Activated T-cell treated with anti-CD3 and anti-CD28 coated beads, Interleukin-2, amount 50 U/mL, for 72 hours (primary cell): Measurements from ENCODE around the gene BHLHE40. TPM values are rescaled to one million over a fixed set of nuclear protein-coding genes. Genes with fewer than 3 reads are reported as not detected.
A peak's percentile ranks its signal among the peaks of the same experiment; 100 is the strongest.

ENCODE experiments used
- ATAC-seq, 2 donors: fragments of 150-1000 bp; cut with Tn5 transposase; replicated peaks in 1 of 2; 2 replicates each; pipeline ENCODE4 v1.10.0; 2021; ENCODE audit warnings: moderate library complexity in 2 of 2, mild to moderate bottlenecking in 1 of 2
- DNase-seq, 2 donors: peaks; one replicate each; pipeline ENCODE4 v3.0.0; 2021 to 2022; ENCODE audit warnings: mixed read lengths in 1 of 2
- H3K27ac Mint-ChIP-seq: one replicate; pipeline ENCODE4 v1.8.0; 2022; ENCODE audit warnings: mild to moderate bottlenecking, moderate library complexity, mixed read lengths
- H3K27me3 Mint-ChIP-seq: one replicate; pipeline ENCODE4 v1.8.0; 2022; ENCODE audit warnings: low read depth, mixed read lengths
- H3K36me3 Mint-ChIP-seq, 2 donors: one replicate each; pipeline ENCODE4 v1.8.0; 2022; ENCODE audit warnings: mixed read lengths in 2 of 2, mild to moderate bottlenecking in 1 of 2; ENCODE audit not compliant: insufficient read depth in 2 of 2
- H3K4me1 Mint-ChIP-seq: one replicate; pipeline ENCODE4 v1.8.0; 2022; ENCODE audit warnings: low read depth, mixed read lengths
- H3K4me3 Mint-ChIP-seq, 2 donors: one replicate each; pipeline ENCODE4 v1.8.0; 2022; ENCODE audit warnings: mild to moderate bottlenecking in 2 of 2, mixed read lengths in 2 of 2, moderate library complexity in 2 of 2
- H3K9me3 Mint-ChIP-seq, 2 donors: one replicate each; pipeline ENCODE4 v1.8.0; 2022; ENCODE audit warnings: mixed read lengths in 2 of 2
- total RNA-seq, 2 donors: library from RNA; stranded (reverse); gene quantifications; one replicate each; pipeline ENCODE4 v1.2.3, GENCODE V29; 2022

Gene BHLHE40
- total RNA-seq, 2 donors from 2014 or later: 303 to 440 TPM

DNA sequence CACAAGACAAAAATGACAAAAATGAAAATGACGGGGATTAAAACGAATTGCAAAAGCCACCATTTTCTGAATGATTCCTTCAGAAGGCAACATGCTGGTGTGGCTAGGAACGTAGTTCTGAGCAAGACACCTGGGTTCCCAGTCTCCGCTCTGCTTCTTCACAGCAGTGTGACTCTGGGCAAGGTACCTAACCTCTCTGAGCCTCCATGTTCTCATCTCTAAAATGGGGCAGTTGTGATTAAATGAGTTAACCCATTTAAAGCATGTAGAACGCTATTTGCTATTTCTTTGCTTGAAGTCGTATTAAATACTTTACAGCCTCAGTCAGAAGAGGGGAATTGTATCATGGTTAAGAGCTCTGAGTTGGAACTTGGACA, 23.6 kb downstream of the BHLHE40 start:
- H3K4me1 Mint-ChIP-seq: peaks cover 75% of the 10 kb centered on the region
- DNase-seq (no peak), ATAC-seq (peak in 1 of 2 donors; percentile 18)
- peak overlapping the region; percentile 48 to 58 for H3K4me3 Mint-ChIP-seq
- no peaks in the 10 kb centered on the region for H3K9me3 Mint-ChIP-seq
- no peaks in the 10 kb centered on the region for H3K27me3 Mint-ChIP-seq
- H3K36me3 Mint-ChIP-seq: no peaks in the 10 kb centered on the region
- H3K27ac Mint-ChIP-seq: no peak overlapping the region

DNA sequence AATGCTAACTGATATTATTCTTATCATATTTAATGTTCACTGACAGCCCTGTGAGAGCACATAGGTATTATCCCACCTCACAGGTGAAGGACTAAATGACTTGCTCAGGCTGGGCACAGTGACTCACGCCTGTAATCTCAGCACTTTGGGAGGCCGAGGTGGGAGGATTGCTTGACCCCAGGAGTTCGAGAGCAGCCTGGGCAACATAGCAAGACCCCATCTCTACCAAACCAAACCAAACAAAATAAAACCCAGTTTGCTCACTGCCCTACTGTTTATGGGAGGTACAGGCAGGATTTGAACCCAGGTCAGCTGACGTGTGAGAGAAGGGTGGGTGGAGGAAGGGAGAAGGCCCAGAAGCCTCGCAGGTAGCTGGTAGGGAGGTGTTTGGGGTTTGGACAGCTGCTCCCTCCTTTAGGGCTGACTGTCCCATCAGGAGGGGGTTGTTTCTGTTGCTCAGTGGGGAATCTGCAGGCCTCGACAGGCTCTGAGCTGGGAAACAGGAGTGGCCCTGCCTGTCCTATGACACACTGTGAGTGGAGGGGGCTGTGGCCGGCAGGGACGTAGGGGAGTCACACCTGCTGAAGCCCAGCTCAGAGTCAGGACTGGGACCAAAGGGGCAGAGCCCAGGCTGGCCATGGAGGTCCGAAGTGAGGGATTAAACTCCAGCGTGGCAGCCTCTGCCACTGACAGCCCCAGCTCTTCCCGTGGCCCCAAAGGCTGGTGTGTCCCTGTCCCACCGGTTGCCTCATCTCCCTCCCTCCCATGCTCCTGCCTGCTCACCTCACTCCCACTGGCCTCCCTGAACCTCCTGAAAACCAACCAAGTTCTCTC, 25.3 kb downstream of the BHLHE40 start:
- no peaks in the 10 kb centered on the region for H3K36me3 Mint-ChIP-seq
- H3K9me3 Mint-ChIP-seq: no peaks in the 10 kb centered on the region
- DNase-seq (no peak), ATAC-seq (no peak)
- H3K27me3 Mint-ChIP-seq: no peaks in the 10 kb centered on the region
- peaks cover 84% of the 10 kb centered on the region for H3K4me1 Mint-ChIP-seq
- H3K27ac Mint-ChIP-seq: no peak overlapping the region
- H3K4me3 Mint-ChIP-seq: no peak overlapping the region

DNA sequence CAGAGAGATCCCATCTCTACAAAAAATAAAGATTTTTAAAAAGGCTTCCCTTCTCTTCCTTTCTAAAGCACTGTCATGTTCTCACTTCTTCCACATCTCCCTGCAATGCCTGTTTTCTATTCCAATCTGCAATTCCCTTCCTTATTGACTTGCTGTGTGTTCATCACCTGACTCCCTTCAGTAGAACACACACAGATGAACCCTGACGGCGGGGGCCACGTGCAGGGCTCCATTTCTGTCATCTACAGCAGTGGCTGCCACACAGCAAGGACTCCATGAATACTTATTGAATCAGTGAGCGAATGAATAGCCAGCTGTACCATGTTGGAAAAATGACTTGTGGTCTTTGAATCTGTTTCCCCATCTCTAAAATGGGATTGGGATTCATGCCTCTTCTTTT, 26.1 kb downstream of the BHLHE40 start:
- H3K4me1 Mint-ChIP-seq: peaks cover 79% of the 10 kb centered on the region
- H3K36me3 Mint-ChIP-seq: no peaks in the 10 kb centered on the region
- H3K27me3 Mint-ChIP-seq: no peaks in the 10 kb centered on the region
- DNase-seq (no peak), ATAC-seq (no peak)
- H3K27ac Mint-ChIP-seq: peak overlapping the region; percentile 57
- H3K9me3 Mint-ChIP-seq: no peaks in the 10 kb centered on the region
- H3K4me3 Mint-ChIP-seq: peak overlapping the region in 1 of 2 donors; percentile 33

DNA sequence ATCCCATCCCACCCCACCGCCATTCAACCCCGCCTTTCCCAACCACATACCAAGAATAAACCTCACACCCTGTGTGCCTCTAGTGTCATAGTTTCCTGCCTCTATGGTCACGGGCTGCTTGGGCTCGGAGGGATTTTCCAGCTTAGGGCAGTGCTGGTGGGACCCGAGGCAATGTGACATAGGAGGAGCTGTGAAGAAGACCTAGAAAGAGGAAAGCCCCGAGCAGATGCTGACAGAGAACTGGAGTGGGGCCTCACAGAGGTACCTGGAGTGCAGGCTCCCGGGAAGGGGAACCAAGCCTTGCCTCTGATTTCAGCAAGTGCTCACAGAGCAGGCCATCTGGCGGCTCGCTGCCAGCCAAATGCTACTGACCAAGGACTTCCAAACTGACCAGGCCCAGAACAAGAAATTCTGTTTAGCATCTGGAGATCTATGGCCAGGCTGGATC, 27.5 kb downstream of the BHLHE40 start:
- Mint-ChIP-seq H3K27ac (peak overlapping the region; percentile 76), H3K4me3 (peak overlapping the region; percentile 62), H3K4me1 (peaks cover 82% of the 10 kb centered on the region), H3K36me3 (no peaks in the 10 kb centered on the region), H3K27me3 (no peaks in the 10 kb centered on the region), H3K9me3 (no peaks in the 10 kb centered on the region)
- DNase-seq: peak; percentile 87 to 88
- peak; percentile 76 to 84 for ATAC-seq

DNA sequence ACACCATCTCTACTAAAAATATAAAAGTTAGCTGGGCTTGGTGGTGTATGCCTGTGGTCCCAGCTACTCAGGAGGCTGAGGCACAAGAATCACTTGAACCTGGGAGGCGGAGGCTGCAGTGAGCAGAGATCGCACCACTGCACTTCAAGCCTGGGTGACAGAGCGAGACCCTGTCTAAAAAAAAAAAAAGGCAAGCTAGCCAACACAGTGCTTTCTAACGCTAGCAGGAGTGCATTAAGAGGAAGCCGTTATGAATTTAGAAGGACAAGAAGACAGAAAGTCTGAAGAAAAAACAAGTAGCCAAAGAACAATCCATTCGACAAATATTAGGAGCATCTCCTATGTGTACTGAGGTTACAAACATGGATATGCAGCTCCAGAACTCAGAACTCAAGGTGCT, 28.6 kb downstream of the BHLHE40 start:
- H3K27ac Mint-ChIP-seq: peak overlapping the region; percentile 76
- H3K4me3 Mint-ChIP-seq: peak overlapping the region; percentile 62
- DNase-seq (no peak), ATAC-seq (no peak)
- H3K4me1 Mint-ChIP-seq: peaks cover 82% of the 10 kb centered on the region
- no peaks in the 10 kb centered on the region for H3K9me3 Mint-ChIP-seq
- H3K36me3 Mint-ChIP-seq: no peaks in the 10 kb centered on the region
- no peaks in the 10 kb centered on the region for H3K27me3 Mint-ChIP-seq

DNA sequence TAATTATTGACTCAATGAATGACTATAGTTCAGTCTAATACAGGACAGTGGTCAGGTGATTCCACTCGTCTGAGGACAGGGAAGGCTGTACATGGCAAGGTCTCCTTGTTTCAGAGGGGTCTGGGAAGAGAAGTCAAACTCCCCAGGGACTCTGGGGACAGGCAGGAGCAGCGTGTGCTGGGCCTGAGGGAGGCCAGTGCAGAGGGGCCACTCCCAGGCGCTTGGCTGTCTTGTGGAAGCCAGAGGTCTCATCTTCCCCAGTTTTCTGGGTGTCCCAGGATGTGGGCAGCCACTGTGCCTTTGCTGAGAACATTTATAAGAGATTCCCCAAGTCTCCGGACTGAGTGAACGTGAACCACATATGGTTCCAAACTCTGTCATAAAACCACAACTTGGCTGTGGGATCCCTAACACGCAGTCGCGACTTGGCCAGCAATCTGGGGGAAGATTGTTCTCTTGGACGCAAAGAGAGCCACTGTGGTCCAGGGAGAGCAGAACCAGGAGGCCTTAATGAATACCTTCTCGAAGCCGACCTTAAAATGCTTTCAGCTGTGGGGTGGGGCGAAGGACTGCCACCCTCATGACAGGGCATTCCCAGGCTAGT, 30.4 kb downstream of the BHLHE40 start:
- ATAC-seq: no peak
- peaks cover 4% of the 10 kb centered on the region for H3K27me3 Mint-ChIP-seq
- peaks cover 89% of the 10 kb centered on the region for H3K4me1 Mint-ChIP-seq
- no peak overlapping the region for H3K27ac Mint-ChIP-seq
- no peaks in the 10 kb centered on the region for H3K9me3 Mint-ChIP-seq
- no peaks in the 10 kb centered on the region for H3K36me3 Mint-ChIP-seq
- no peak for DNase-seq
- H3K4me3 Mint-ChIP-seq: no peak overlapping the region

DNA sequence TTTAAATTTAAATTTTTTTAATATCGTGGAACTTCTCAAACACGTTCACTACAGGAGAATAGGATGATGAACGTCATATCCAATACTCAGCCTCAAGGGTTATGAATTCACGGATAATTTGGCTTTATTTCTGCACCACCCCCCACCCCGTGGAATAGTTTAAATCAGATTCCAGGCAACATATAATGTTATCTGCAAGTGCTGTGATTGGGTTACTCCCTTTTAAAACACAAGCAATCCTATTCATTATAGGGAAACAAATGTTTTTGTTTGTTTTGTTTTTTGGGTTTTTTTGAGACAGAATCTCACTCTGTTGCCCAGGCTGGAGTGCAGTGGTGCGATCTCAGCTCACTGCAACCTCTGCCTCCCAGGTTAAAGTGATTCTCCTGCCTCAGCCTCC, 30.9 kb downstream of the BHLHE40 start:
- ATAC-seq (no peak), DNase-seq (no peak)
- no peak overlapping the region for H3K27ac Mint-ChIP-seq
- H3K4me3 Mint-ChIP-seq: no peak overlapping the region
- H3K4me1 Mint-ChIP-seq: peaks cover 89% of the 10 kb centered on the region
- H3K36me3 Mint-ChIP-seq: no peaks in the 10 kb centered on the region
- H3K27me3 Mint-ChIP-seq: peaks cover 9% of the 10 kb centered on the region
- no peaks in the 10 kb centered on the region for H3K9me3 Mint-ChIP-seq

DNA sequence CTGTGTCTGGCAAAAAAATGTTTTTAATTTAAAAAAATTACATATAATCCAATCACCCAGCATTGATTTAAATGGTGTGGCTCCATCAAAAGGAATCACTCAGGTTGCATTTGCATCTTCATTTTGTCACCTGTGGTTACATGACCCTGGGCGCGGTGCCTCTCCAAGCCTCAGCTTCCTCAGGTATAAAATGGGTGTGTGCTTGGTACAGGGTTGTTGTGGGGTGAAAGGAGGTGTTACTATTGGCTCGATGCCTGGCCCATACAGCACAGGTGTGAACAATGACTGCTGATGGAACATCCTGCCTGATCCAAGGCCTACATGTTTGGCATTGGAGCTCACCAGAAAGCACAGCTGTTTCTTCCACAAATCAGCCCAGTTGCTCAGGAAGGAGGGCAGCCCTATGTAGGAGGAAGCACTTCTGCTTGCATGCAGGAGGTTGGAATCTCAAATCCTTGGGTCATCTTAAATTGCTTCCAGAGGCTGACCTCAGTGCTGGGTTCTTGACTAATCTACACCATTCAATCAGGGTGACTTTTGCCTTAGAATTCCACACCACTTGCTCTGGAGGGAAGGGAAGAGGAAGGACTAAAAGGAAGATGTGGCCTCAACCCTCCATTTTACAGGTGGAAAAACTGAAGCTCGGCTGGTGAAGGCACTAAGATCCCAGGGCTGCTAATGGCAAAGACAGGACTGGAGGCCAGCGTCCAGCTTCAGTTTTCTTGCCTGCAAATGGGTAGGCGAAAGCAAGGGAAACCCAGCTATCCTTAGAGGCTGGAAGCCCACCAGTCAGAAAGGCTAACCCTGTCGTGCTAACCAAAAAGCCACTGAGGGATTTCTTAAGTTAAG, 31.7 kb downstream of the BHLHE40 start:
- DNase-seq (no peak), ATAC-seq (no peak)
- H3K36me3 Mint-ChIP-seq: no peaks in the 10 kb centered on the region
- H3K4me1 Mint-ChIP-seq: peaks cover 86% of the 10 kb centered on the region
- peak overlapping the region; percentile 55 for H3K27ac Mint-ChIP-seq
- H3K27me3 Mint-ChIP-seq: peaks cover 12% of the 10 kb centered on the region
- H3K9me3 Mint-ChIP-seq: no peaks in the 10 kb centered on the region
- peak overlapping the region; percentile 13 to 42 for H3K4me3 Mint-ChIP-seq

DNA sequence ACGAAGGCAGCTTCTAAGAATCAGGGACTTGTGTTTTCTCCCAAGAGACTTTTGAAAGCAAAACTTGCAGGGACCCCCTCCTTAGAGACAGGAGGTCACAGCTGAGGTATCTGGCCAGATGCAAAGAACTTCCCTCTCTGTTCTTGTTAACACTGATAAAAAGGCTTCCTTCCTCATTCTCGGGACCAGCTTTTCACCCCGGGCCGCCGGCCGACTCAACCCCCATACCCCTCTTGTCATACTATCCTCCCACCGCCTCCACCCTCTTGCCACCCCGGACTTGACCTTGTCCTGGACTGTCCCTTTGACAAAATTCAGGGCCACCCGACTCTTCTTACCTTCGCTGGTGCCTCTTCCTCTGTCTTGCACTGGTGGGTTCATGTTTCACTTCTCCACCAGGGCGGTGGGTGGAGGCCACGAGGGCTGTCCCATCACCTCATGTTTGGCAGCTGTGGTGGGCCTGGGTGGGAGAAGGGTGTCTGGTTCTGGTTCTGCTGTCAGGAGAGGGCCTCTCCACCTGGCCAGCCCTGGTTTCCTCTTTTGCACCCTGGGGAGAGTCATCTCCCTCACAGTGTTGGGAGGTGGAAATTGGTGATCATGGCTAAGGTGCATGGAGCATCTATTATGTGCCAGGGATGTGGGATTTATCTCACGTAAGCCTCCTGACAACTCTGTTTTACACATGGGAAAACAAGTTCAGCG, 32.5 kb downstream of the BHLHE40 start:
- no peaks in the 10 kb centered on the region for H3K9me3 Mint-ChIP-seq
- DNase-seq: no peak
- ATAC-seq: peak in 1 of 2 donors; percentile 8
- H3K36me3 Mint-ChIP-seq: no peaks in the 10 kb centered on the region
- peaks cover 86% of the 10 kb centered on the region for H3K4me1 Mint-ChIP-seq
- peaks cover 12% of the 10 kb centered on the region for H3K27me3 Mint-ChIP-seq
- peak overlapping the region; percentile 17 to 42 for H3K4me3 Mint-ChIP-seq
- H3K27ac Mint-ChIP-seq: peak overlapping the region; percentile 55

DNA sequence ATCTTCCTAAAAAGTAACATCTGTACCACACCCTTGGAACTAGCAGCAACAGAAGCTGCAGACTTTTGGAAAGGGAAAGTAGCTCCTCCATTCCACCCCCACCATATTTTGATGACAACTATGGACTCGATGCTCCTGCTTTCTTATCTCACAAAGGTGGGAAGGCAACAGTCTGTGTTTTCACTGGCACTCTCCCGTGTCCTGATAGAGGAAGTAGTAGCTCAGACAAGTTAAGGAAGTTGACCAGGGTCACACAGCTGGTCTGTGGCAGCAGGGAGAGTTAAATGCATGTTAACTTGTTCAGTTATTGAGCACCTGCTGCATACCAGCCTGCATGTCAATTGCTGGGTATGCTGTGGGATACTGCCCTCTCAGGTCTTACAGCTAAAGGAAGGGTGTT, 33.1 kb downstream of the BHLHE40 start:
- no peak for ATAC-seq
- H3K27ac Mint-ChIP-seq: peak overlapping the region; percentile 12
- H3K9me3 Mint-ChIP-seq: no peaks in the 10 kb centered on the region
- DNase-seq: no peak
- H3K4me3 Mint-ChIP-seq: peak overlapping the region; percentile 1 to 42
- no peaks in the 10 kb centered on the region for H3K36me3 Mint-ChIP-seq
- peaks cover 12% of the 10 kb centered on the region for H3K27me3 Mint-ChIP-seq
- H3K4me1 Mint-ChIP-seq: peaks cover 86% of the 10 kb centered on the region

DNA sequence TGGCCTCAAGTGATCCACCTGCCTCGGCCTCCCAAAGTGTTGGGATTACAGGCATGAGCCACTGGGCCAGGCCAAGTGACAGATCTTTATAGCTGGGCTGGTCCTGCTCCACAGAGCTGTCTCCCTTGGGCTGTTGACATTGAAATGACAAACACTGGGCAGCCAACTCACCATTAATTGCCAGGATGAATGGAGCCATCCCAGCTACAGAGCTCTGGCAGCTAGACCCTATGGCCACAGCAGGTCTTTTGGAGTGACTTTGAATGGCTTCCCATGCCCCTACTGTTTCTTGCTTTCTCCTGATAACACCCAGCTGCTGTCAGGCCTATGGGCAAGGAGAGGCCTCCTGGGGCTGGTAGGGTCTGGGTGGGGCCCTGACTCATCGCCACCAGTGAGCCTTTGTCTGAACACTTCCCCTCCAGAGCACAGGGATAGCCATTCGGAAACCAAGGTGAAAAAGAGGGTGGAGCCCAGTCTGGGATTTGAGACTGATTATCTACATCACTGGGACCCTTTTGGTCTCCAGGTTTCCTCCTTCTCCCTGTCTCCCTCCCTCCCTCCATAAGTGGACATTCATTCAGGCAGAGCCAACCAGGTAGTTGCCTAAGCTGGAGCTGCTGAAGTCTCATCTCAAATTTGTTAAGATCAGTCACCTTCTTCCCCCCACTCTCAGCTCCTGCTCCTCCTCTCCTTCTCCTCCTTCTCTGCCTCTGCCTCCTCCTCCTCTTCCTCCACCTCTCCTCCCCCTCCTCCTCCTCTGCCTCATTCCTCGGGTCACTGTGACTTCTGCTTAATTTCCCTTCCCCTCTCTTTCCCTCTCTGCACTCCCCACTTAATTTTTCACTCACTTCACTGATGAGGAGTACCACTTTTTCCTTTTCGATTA, 34.0 kb downstream of the BHLHE40 start:
- DNase-seq (peak; percentile 33 to 38), ATAC-seq (peak; percentile 41 to 42)
- Mint-ChIP-seq H3K27ac (no peak overlapping the region), H3K4me3 (peak overlapping the region in 1 of 2 donors; percentile 7), H3K27me3 (peaks cover 12% of the 10 kb centered on the region), H3K9me3 (no peaks in the 10 kb centered on the region), H3K4me1 (peaks cover 86% of the 10 kb centered on the region), H3K36me3 (no peaks in the 10 kb centered on the region)

DNA sequence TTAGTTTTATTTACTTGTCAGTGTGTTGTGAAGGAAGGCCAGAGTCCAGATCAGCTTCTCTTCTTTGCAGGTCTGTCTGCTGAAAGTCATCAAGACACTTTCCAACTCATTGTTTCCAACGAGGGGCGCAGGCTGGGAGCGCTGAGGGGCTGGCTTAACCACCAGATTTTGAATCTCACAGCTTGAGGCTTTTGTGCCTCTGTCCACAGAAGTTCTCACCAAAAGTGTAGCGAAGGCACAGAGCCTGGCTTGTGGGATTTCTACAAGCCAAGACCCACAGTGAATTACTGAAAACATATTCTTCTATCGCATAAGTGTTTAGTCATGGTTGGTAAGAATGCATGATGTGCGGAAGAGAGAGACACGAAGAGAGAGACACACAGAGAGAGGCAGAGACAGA, 35.2 kb downstream of the BHLHE40 start:
- H3K27me3 Mint-ChIP-seq: peaks cover 12% of the 10 kb centered on the region
- no peaks in the 10 kb centered on the region for H3K36me3 Mint-ChIP-seq
- H3K27ac Mint-ChIP-seq: no peak overlapping the region

More for the DNA sequence above, 35.2 kb downstream of the BHLHE40 start:
- Mint-ChIP-seq H3K9me3 (no peaks in the 10 kb centered on the region), H3K4me1 (peaks cover 86% of the 10 kb centered on the region), H3K4me3 (no peak overlapping the region)
- DNase-seq (no peak), ATAC-seq (no peak)
